ENCODE data around the gene HSD11B1. TPM values are rescaled to one million over a fixed set of nuclear protein-coding genes. Genes with fewer than 3 reads are reported as not detected.
"Not testable (repeated sequence)": the region's sequence is repeated elsewhere in the genome, so short reads cannot be mapped to it uniquely, and the experiment has no call there.

HSD11B1 gene
- total RNA-seq, 2 donors from 2014 or later: 3.7 to 17.2 TPM

DNA sequence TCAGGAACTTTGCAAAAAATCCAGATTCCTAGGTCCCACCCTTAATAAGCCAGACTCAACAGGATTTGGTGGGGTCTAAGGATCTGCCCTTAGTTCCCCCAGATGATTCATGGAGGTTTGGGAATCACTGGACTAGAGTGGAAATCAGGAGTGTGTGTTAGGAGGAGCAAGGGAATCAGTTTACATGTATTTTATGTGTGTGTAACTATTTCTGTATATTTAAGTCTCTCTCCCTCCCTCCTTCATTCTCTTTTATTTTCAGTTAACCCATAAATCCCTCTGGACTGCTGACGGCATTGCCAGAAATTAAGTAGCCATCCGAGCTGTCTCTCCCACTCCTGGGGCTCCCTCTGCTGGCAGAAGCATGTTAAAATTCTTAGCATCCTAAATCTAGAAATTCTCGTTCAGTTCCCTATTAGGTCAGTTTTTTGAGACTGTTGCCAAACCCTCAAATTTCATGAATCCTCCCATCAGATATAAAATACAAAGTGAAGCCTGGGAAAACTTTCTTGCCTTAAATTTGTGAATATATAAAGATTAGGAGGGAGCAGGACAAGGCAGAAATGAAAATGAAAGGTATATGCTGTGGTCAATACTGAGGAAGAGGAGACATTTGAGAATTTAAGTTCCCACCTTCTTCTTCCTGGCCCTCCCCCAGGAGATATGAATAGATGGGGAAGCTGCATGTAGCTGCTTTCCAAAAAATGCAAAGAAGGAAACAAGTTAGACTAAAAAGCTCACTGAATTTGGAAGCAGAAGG, 11.7 kb upstream of the HSD11B1 start:
- Histone ChIP-seq H3K9me3 (no peaks in the 10 kb centered on the region), H3K27me3 (no peaks in the 10 kb centered on the region), H3K4me1 (peaks cover 0 to 30% of the 10 kb centered on the region in 2 donors), H3K36me3 (no peaks in the 10 kb centered on the region), H3K27ac (peak overlapping the region; percentile 14 to 48), H3K4me3 (no peak overlapping the region)
- TF ChIP-seq, protein P1, sequence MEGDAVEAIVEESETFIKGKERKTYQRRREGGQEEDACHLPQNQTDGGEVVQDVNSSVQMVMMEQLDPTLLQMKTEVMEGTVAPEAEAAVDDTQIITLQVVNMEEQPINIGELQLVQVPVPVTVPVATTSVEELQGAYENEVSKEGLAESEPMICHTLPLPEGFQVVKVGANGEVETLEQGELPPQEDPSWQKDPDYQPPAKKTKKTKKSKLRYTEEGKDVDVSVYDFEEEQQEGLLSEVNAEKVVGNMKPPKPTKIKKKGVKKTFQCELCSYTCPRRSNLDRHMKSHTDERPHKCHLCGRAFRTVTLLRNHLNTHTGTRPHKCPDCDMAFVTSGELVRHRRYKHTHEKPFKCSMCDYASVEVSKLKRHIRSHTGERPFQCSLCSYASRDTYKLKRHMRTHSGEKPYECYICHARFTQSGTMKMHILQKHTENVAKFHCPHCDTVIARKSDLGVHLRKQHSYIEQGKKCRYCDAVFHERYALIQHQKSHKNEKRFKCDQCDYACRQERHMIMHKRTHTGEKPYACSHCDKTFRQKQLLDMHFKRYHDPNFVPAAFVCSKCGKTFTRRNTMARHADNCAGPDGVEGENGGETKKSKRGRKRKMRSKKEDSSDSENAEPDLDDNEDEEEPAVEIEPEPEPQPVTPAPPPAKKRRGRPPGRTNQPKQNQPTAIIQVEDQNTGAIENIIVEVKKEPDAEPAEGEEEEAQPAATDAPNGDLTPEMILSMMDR (IDR thresholded peaks at IDR 0.05): peak; percentile 71 to 87
- DNase-seq (ENCODE audit: low spot score): no peak

DNA sequence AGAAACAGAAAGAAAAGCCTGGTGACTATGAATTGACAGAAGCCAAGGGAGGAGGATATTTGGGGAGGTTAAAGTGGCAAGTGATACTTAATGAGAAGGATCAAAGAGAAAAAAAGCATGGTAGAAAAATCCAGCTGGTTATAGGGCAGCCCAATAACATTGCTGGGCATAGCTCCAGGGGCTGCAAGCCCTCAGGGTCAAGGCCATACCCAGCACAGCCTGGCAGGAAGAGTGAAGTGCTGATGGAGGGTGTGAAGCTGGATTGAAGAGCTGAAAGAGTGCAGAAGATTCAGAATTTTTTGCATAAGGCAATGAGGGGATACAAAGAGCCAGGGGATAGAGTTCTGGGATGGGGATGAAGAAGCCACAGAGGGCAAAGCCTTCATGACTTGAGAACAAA, 8.0 kb upstream of the HSD11B1 start:
- Histone ChIP-seq H3K9me3 (no peaks in the 10 kb centered on the region), H3K4me1 (peaks cover 0 to 17% of the 10 kb centered on the region in 2 donors), H3K36me3 (no peaks in the 10 kb centered on the region), H3K27ac (no peak overlapping the region), H3K27me3 (no peaks in the 10 kb centered on the region), H3K4me3 (no peak overlapping the region)
- TF ChIP-seq, protein P1 (IDR thresholded peaks at IDR 0.05): no peak
- DNase-seq (ENCODE audit: low spot score): no peak

DNA sequence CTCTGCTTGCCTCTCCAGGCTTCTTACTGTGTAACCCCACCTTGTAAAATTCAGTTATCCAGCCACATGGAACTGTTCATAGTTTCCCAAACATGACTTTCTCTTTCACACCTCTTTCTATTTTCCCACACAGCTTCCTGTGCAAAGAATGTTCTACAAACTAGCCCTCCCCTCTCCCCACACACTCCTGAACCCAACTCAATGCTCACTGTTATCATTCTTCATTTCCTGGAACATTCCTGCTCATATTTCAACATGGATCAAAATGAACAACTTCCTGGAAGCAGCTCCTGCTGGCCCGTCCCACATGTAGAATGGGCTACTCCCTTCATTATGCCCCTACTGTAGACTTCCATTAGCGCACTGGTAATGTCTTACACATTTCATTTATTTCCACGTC, 7.5 kb upstream of the HSD11B1 start:
- H3K36me3 ChIP-seq: no peaks in the 10 kb centered on the region
- H3K4me1 ChIP-seq: peaks cover 0 to 17% of the 10 kb centered on the region in 2 donors
- DNase-seq (ENCODE audit: low spot score): no peak
- H3K27ac ChIP-seq: no peak overlapping the region
- TF ChIP-seq, protein P1 (IDR thresholded peaks at IDR 0.05): no peak
- no peak overlapping the region for H3K4me3 ChIP-seq
- no peaks in the 10 kb centered on the region for H3K9me3 ChIP-seq
- H3K27me3 ChIP-seq: no peaks in the 10 kb centered on the region

DNA sequence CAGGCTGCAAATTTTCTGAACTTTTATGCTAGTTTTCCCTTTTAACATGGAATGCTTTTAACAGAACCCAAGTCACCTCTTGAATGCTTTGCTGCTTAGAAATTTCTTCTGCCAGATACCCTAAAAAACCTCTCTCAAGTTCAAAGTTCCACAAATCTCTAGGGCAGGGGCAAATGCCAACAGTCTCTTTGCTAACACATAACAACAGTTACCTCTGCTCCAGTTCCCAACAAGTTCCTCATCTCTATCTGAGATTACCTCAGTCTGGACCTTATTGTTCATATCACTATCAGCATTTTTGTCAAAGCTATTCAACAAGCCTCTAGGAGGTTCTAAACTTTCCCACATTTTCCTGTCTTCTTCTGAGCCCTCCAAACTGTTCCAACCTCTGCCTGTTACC, 4.0 kb upstream of the HSD11B1 start:
- not testable (repeated sequence) for H3K4me3 ChIP-seq; DNase-seq (ENCODE audit: low spot score); H3K27me3 ChIP-seq; H3K27ac ChIP-seq; H3K36me3 ChIP-seq; H3K9me3 ChIP-seq
- peaks cover 0 to 22% of the 10 kb centered on the region in 2 donors for H3K4me1 ChIP-seq

DNA sequence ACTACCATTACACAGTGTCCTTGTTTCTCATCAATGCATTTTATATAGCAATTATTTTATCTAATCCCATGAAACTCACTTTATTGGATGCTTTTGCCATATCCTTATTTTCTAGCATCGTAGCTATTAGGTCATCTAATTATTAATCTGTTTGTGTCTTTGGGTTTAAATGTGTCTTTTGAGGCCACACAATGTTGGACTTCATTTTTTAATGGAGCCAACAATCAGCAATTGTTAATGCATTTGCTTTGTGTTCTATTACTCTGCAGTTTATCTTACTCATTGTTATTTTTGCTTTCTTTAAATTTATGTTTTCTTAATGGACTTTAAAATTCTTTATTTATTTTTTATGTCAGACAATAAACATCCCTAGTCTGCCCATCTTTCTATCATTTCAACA, 1.8 kb upstream of the HSD11B1 start:
- no peak for DNase-seq (ENCODE audit: low spot score)
- TF ChIP-seq, protein P1 (IDR thresholded peaks at IDR 0.05): no peak

DNA sequence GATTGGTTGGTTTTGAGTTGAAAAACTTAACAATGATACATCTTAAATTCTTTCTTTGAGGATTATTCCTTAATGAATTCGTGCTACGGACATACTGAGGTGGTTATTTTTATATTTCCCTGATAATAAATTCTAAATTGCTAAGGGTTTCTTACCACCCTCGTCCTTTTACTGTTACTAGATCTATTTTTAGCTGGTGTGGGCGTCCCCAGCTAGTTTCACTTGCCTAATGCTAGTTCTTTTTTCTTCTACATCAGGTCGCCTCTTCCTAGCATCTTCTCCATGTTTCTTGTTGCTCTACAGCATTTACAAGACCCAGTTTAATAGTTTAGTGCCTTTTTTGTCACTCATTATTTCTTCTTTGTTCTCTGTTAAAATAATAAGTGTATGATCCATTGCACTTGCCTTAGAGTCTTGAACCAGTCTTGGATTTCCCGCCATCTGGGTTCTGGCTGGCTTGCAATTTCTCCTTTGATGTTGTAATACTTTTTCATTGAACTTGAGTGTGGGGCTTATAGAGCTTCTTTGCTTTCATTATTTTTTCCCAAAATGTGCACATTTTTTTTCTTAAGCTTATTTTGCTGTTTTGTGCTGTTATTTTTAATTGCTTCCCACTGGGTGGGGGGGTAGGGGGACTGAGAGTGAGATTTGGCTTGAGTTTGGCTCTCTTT, 677 bp upstream of the HSD11B1 start:
- no peak for DNase-seq (ENCODE audit: low spot score)
- H3K27ac ChIP-seq: peak overlapping the region in 1 of 2 donors; percentile 69
- H3K27me3 ChIP-seq: no peaks in the 10 kb centered on the region

More for the DNA sequence above, 1.8 kb upstream of the HSD11B1 start:
- Histone ChIP-seq H3K27me3 (no peaks in the 10 kb centered on the region), H3K36me3 (no peaks in the 10 kb centered on the region), H3K27ac (no peak overlapping the region), H3K4me1 (peaks cover 0 to 15% of the 10 kb centered on the region in 2 donors), H3K9me3 (no peaks in the 10 kb centered on the region), H3K4me3 (no peak overlapping the region)

More for the DNA sequence above, 677 bp upstream of the HSD11B1 start:
- Histone ChIP-seq H3K36me3 (no peaks in the 10 kb centered on the region), H3K9me3 (no peaks in the 10 kb centered on the region), H3K4me3 (no peak overlapping the region), H3K4me1 (peaks cover 0 to 15% of the 10 kb centered on the region in 2 donors)
- TF ChIP-seq, protein P1 (IDR thresholded peaks at IDR 0.05): no peak

Data from right atrium auricular region (tissue), 2 donors.